ENCODE measurements around the gene DOCK11.

DNA sequence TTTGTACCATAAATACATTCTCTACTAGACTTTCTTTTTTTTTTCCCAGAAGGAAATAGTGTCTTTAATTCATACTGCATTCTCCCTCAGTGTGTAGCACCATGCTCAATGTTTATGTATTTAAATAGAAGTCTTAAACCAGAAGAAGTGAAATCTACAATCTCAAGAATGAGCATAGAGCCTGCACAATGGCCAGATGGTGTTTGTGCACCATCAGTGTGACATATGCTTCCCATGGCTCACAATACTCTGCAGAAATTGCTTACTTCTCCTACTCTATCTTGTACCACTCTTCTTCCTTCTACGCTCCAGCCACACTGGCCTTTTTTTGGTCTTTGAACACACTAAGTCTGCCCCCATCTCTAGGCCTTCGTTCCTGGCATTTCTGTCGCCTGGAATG lies 2.6 kb upstream of the DOCK11 start:
- TF ChIP-seq RCOR1 (IDR thresholded peaks at IDR 0.05; ENCODE audit: low read length) (no peak), MXI1 (IDR thresholded peaks at IDR 0.05; ENCODE audit: low read depth, low read length) (no peak), GABPA (IDR thresholded peaks at IDR 0.05; ENCODE audit: low read depth) (no peak), RAD21 (IDR thresholded peaks at IDR 0.05; ENCODE audit: low read length) (no peak), JUND (IDR thresholded peaks at IDR 0.05) (no peak), TAF1 (IDR thresholded peaks at IDR 0.05; ENCODE audit: borderline replicate concordance, low read depth, low read length) (no peak), RFX5 (IDR thresholded peaks at IDR 0.05; ENCODE audit: low read length) (no peak), EP300 (IDR thresholded peaks at IDR 0.05; ENCODE audit: borderline replicate concordance in 1 of 2, low read depth in 1 of 2, low read length in 1 of 2) (no peak)
- TF ChIP-seq, protein P1, sequence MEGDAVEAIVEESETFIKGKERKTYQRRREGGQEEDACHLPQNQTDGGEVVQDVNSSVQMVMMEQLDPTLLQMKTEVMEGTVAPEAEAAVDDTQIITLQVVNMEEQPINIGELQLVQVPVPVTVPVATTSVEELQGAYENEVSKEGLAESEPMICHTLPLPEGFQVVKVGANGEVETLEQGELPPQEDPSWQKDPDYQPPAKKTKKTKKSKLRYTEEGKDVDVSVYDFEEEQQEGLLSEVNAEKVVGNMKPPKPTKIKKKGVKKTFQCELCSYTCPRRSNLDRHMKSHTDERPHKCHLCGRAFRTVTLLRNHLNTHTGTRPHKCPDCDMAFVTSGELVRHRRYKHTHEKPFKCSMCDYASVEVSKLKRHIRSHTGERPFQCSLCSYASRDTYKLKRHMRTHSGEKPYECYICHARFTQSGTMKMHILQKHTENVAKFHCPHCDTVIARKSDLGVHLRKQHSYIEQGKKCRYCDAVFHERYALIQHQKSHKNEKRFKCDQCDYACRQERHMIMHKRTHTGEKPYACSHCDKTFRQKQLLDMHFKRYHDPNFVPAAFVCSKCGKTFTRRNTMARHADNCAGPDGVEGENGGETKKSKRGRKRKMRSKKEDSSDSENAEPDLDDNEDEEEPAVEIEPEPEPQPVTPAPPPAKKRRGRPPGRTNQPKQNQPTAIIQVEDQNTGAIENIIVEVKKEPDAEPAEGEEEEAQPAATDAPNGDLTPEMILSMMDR (IDR thresholded peaks at IDR 0.05) = no peak
- TF ChIP-seq, protein P2, sequence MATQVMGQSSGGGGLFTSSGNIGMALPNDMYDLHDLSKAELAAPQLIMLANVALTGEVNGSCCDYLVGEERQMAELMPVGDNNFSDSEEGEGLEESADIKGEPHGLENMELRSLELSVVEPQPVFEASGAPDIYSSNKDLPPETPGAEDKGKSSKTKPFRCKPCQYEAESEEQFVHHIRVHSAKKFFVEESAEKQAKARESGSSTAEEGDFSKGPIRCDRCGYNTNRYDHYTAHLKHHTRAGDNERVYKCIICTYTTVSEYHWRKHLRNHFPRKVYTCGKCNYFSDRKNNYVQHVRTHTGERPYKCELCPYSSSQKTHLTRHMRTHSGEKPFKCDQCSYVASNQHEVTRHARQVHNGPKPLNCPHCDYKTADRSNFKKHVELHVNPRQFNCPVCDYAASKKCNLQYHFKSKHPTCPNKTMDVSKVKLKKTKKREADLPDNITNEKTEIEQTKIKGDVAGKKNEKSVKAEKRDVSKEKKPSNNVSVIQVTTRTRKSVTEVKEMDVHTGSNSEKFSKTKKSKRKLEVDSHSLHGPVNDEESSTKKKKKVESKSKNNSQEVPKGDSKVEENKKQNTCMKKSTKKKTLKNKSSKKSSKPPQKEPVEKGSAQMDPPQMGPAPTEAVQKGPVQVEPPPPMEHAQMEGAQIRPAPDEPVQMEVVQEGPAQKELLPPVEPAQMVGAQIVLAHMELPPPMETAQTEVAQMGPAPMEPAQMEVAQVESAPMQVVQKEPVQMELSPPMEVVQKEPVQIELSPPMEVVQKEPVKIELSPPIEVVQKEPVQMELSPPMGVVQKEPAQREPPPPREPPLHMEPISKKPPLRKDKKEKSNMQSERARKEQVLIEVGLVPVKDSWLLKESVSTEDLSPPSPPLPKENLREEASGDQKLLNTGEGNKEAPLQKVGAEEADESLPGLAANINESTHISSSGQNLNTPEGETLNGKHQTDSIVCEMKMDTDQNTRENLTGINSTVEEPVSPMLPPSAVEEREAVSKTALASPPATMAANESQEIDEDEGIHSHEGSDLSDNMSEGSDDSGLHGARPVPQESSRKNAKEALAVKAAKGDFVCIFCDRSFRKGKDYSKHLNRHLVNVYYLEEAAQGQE (IDR thresholded peaks at IDR 0.05; ENCODE audit: low read depth, low read length) = no peak
